ENCODE measurements around the gene CCDC18.

Gene CCDC18

GRCh38 chr1:93304716-93305138 is 124.2 kb downstream of the CCDC18 start:
- DNase-seq (ENCODE audit: low spot score): peak; percentile 32

- no peak for DNase-seq (ENCODE audit: low spot score)
Observed at GRCh38 chr1:93306920-93307319, 126.4 kb downstream of the CCDC18 start.

- DNase-seq (ENCODE audit: low spot score): no peak
Observed at GRCh38 chr1:93313026-93313425, 132.5 kb downstream of the CCDC18 start.

- no peak for DNase-seq (ENCODE audit: low spot score)
Observed at GRCh38 chr1:93317207-93317606, 136.7 kb downstream of the CCDC18 start.

- DNase-seq (ENCODE audit: low spot score): no peak
Observed at GRCh38 chr1:93317943-93318342, 137.4 kb downstream of the CCDC18 start.

- DNase-seq (ENCODE audit: low spot score): no peak
Observed at GRCh38 chr1:93321720-93322119, 141.2 kb downstream of the CCDC18 start.

- no peak for DNase-seq (ENCODE audit: low spot score)
Observed at GRCh38 chr1:93322349-93322748, 141.8 kb downstream of the CCDC18 start.

GRCh38 chr1:93323185-93323820 is 142.8 kb downstream of the CCDC18 start:
- DNase-seq (ENCODE audit: low spot score): no peak

- DNase-seq (ENCODE audit: low spot score): no peak
Observed at GRCh38 chr1:93324486-93325464, 144.3 kb downstream of the CCDC18 start.

All from HuH-7 (cell line).